ENCODE data around the gene CHD2. TPM values are rescaled to one million over a fixed set of nuclear protein-coding genes. Genes with fewer than 3 reads are reported as not detected.

Gene CHD2
- total RNA-seq, 1 donor from 2014 or later: 105 TPM

DNA sequence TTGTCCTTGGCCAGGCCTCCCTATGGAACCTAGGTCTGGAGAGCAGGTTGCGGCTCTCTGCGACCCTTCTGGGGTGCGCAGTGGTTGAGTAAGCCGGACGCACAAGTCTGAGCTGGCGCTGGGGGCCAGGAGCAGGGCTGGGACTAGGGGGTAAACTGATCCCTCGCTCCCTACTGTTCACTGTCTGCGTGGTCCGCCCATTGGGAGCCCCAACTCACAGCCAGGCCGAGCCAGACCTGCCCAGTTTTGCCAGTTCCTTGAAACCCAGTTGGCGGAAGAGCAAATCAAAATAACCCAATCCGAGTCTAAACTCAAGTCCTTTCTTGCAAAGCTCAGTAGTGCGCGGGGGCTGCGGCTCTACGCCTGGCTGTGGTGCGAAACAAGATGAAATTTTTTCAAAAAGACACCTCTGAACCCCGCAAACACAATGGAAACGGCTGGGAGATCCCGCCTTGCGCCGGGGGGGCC is 171.4 kb downstream of the CHD2 start:
- Histone ChIP-seq H3K4me2 (ENCODE audit: low read length) (peak overlapping the region; percentile 98), H3K4me1 (ENCODE audit: insufficient read depth, low read length) (peaks cover 15% of the 10 kb centered on the region), H3K9ac (ENCODE audit: low read length) (peak overlapping the region; percentile 56), H3K9me3 (ENCODE audit: insufficient read depth, low read depth, low read length) (no peaks in the 10 kb centered on the region), H3K27me3 (ENCODE audit: insufficient read depth, low read length) (peaks cover 79% of the 10 kb centered on the region), H3K27ac (ENCODE audit: low read depth, low read length) (no peak overlapping the region), H2AFZ (ENCODE audit: low read depth, low read length) (no peak overlapping the region), H3K36me3 (ENCODE audit: insufficient read depth, low read length) (no peaks in the 10 kb centered on the region), H3K79me2 (ENCODE audit: insufficient read depth, low read length) (no peaks in the 10 kb centered on the region), H4K20me1 (ENCODE audit: insufficient read depth, low read length) (no peaks in the 10 kb centered on the region), H3K4me3 (ENCODE audit: insufficient read depth, low read depth, low read length) (peak overlapping the region; percentile 63)
- Mint-ChIP-seq H3K27ac (ENCODE audit: unreplicated experiment) (peak overlapping the region; percentile 87), H3K9me3 (ENCODE audit: unreplicated experiment) (no peaks in the 10 kb centered on the region), H3K4me3 (ENCODE audit: unreplicated experiment) (peak overlapping the region; percentile 98), H3K4me1 (ENCODE audit: low read depth, unreplicated experiment) (peaks cover 9% of the 10 kb centered on the region), H3K27me3 (ENCODE audit: low read depth, unreplicated experiment) (peaks cover 8% of the 10 kb centered on the region), H3K36me3 (ENCODE audit: low read depth, unreplicated experiment) (peaks cover 2% of the 10 kb centered on the region)
- TF ChIP-seq, protein P1, sequence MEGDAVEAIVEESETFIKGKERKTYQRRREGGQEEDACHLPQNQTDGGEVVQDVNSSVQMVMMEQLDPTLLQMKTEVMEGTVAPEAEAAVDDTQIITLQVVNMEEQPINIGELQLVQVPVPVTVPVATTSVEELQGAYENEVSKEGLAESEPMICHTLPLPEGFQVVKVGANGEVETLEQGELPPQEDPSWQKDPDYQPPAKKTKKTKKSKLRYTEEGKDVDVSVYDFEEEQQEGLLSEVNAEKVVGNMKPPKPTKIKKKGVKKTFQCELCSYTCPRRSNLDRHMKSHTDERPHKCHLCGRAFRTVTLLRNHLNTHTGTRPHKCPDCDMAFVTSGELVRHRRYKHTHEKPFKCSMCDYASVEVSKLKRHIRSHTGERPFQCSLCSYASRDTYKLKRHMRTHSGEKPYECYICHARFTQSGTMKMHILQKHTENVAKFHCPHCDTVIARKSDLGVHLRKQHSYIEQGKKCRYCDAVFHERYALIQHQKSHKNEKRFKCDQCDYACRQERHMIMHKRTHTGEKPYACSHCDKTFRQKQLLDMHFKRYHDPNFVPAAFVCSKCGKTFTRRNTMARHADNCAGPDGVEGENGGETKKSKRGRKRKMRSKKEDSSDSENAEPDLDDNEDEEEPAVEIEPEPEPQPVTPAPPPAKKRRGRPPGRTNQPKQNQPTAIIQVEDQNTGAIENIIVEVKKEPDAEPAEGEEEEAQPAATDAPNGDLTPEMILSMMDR (IDR thresholded peaks at IDR 0.05; ENCODE audit: insufficient read depth, low read depth, low read length): no peak
- peak; percentile 28 for TF ChIP-seq EZH2 (IDR thresholded peaks at IDR 0.05; ENCODE audit: insufficient read depth, low read length)
- DNase-seq (ENCODE audit: low read depth): no peak
- FAIRE-seq: no peak

- H3K9me3 ChIP-seq (ENCODE audit: insufficient read depth, low read depth, low read length): no peaks in the 10 kb centered on the region
- peak overlapping the region; percentile 87 for H3K27ac Mint-ChIP-seq (ENCODE audit: unreplicated experiment)
- H3K27me3 ChIP-seq (ENCODE audit: insufficient read depth, low read length): peaks cover 80% of the 10 kb centered on the region
- peaks cover 9% of the 10 kb centered on the region for H3K4me1 Mint-ChIP-seq (ENCODE audit: low read depth, unreplicated experiment)
- TF ChIP-seq EZH2 (IDR thresholded peaks at IDR 0.05; ENCODE audit: insufficient read depth, low read length): no peak
- TF ChIP-seq, protein P1 (IDR thresholded peaks at IDR 0.05; ENCODE audit: insufficient read depth, low read depth, low read length): no peak
- H3K79me2 ChIP-seq (ENCODE audit: insufficient read depth, low read length): no peaks in the 10 kb centered on the region
- H4K20me1 ChIP-seq (ENCODE audit: insufficient read depth, low read length): no peaks in the 10 kb centered on the region
- no peaks in the 10 kb centered on the region for H3K9me3 Mint-ChIP-seq (ENCODE audit: unreplicated experiment)
- H2AFZ ChIP-seq (ENCODE audit: low read depth, low read length): peak overlapping the region; percentile 72
- H3K4me3 ChIP-seq (ENCODE audit: insufficient read depth, low read depth, low read length): peak overlapping the region; percentile 63
- peak overlapping the region; percentile 98 for H3K4me2 ChIP-seq (ENCODE audit: low read length)
- no peaks in the 10 kb centered on the region for H3K36me3 ChIP-seq (ENCODE audit: insufficient read depth, low read length)
- peak overlapping the region; percentile 56 for H3K9ac ChIP-seq (ENCODE audit: low read length)
- H3K4me1 ChIP-seq (ENCODE audit: insufficient read depth, low read length): peaks cover 15% of the 10 kb centered on the region
- H3K27ac ChIP-seq (ENCODE audit: low read depth, low read length): no peak overlapping the region
- H3K36me3 Mint-ChIP-seq (ENCODE audit: low read depth, unreplicated experiment): peaks cover 2% of the 10 kb centered on the region
- peak; percentile 27 for DNase-seq (ENCODE audit: low read depth)
- no peak for FAIRE-seq
- peak overlapping the region; percentile 98 for H3K4me3 Mint-ChIP-seq (ENCODE audit: unreplicated experiment)
- peaks cover 13% of the 10 kb centered on the region for H3K27me3 Mint-ChIP-seq (ENCODE audit: low read depth, unreplicated experiment)
Observed at GRCh38 chr15:93072011-93072410, 171.9 kb downstream of the CHD2 start.

Data from astrocyte (in vitro differentiated cells and primary cell).